Neural crest cell (in vitro differentiated cells): Measurements from ENCODE around the gene RGS7. TPM values are rescaled to one million over a fixed set of nuclear protein-coding genes. Genes with fewer than 3 reads are reported as not detected.
"Not testable (repeated sequence)": the region's sequence is repeated elsewhere in the genome, so short reads cannot be mapped to it uniquely, and the experiment has no call there.

Experiments
- DNase-seq: peaks from one replicate; pipeline ENCODE4 v3.0.0; 2021; ENCODE audit warnings: low read depth, mixed read lengths, low spot score
- H3K27ac Mint-ChIP-seq: one replicate; pipeline ENCODE4 v1.8.0; 2021; ENCODE audit warnings: mild to moderate bottlenecking, mixed read lengths; ENCODE audit not compliant: unreplicated experiment
- H3K27me3 Mint-ChIP-seq: 2 replicates; pipeline ENCODE4 v1.8.0; 2021; ENCODE audit warnings: low read depth, mild to moderate bottlenecking, mixed read lengths
- H3K36me3 Mint-ChIP-seq: 2 replicates; pipeline ENCODE4 v1.8.0; 2021; ENCODE audit warnings: low read depth, mild to moderate bottlenecking, mixed read lengths
- H3K4me1 Mint-ChIP-seq: 2 replicates; pipeline ENCODE4 v1.8.0; 2021; ENCODE audit warnings: mixed read lengths
- H3K4me3 Mint-ChIP-seq: one replicate; pipeline ENCODE4 v1.8.0; 2021; ENCODE audit warnings: mild to moderate bottlenecking, mixed read lengths
- H3K9me3 Mint-ChIP-seq: 2 replicates; pipeline ENCODE4 v1.8.0; 2021; ENCODE audit warnings: mixed read lengths
- CTCF ChIP-seq: fragments of 200-600 bp; sonication (generic); conservative IDR thresholded peaks from 2 replicates; pipeline ENCODE4 v1.5.0; 2021; ENCODE audit warnings: antibody characterized with exemption, mild to moderate bottlenecking
- total RNA-seq: library from RNA; stranded (reverse); gene quantifications from 2 replicates; pipeline ENCODE4 v1.2.1, GENCODE V29; 2021

RGS7 gene
- total RNA-seq, 1 donor from 2014 or later: 0.65 TPM

- H3K36me3 Mint-ChIP-seq: no peaks in the 10 kb centered on the region
- peaks cover 2% of the 10 kb centered on the region for H3K9me3 Mint-ChIP-seq
- no peak overlapping the region for H3K27ac Mint-ChIP-seq
- DNase-seq: no peak
- no peak for TF ChIP-seq CTCF
- H3K4me3 Mint-ChIP-seq: no peak overlapping the region
- H3K27me3 Mint-ChIP-seq: no peaks in the 10 kb centered on the region
- no peaks in the 10 kb centered on the region for H3K4me1 Mint-ChIP-seq
Measured at GRCh38 chr1:240906477-240906876, 450.5 kb downstream of the RGS7 start.

GRCh38 chr1:240905225-240905765 is 451.7 kb downstream of the RGS7 start:
- Mint-ChIP-seq H3K27me3 (no peaks in the 10 kb centered on the region), H3K36me3 (no peaks in the 10 kb centered on the region), H3K27ac (no peak overlapping the region), H3K4me1 (no peaks in the 10 kb centered on the region), H3K4me3 (no peak overlapping the region), H3K9me3 (peaks cover 2% of the 10 kb centered on the region)
- DNase-seq: no peak
- TF ChIP-seq CTCF: no peak

GRCh38 chr1:240895424-240895823 is 461.6 kb downstream of the RGS7 start:
- not testable (repeated sequence) for H3K9me3 Mint-ChIP-seq, H3K27ac Mint-ChIP-seq, H3K4me3 Mint-ChIP-seq, H3K36me3 Mint-ChIP-seq, DNase-seq, H3K27me3 Mint-ChIP-seq, H3K4me1 Mint-ChIP-seq

- Mint-ChIP-seq H3K36me3 (no peaks in the 10 kb centered on the region), H3K9me3 (no peaks in the 10 kb centered on the region), H3K27ac (no peak overlapping the region), H3K27me3 (peaks cover 9% of the 10 kb centered on the region), H3K4me3 (no peak overlapping the region), H3K4me1 (no peaks in the 10 kb centered on the region)
- TF ChIP-seq CTCF: no peak
- DNase-seq: no peak
Measured at GRCh38 chr1:240888787-240889048, 468.3 kb downstream of the RGS7 start.

- no peak overlapping the region for H3K4me3 Mint-ChIP-seq
- peaks cover 2% of the 10 kb centered on the region for H3K36me3 Mint-ChIP-seq
- H3K27me3 Mint-ChIP-seq: peaks cover 9% of the 10 kb centered on the region
- peak; percentile 97 for TF ChIP-seq CTCF
- H3K4me1 Mint-ChIP-seq: no peaks in the 10 kb centered on the region
- H3K27ac Mint-ChIP-seq: no peak overlapping the region
- peak; percentile 23 for DNase-seq
- H3K9me3 Mint-ChIP-seq: peaks cover 2% of the 10 kb centered on the region
Measured at GRCh38 chr1:240888039-240888786, 468.8 kb downstream of the RGS7 start.

GRCh38 chr1:240883490-240883889 is 473.5 kb downstream of the RGS7 start:
- no peak overlapping the region for H3K27ac Mint-ChIP-seq
- no peak for TF ChIP-seq CTCF
- peaks cover 2% of the 10 kb centered on the region for H3K36me3 Mint-ChIP-seq
- H3K4me3 Mint-ChIP-seq: no peak overlapping the region
- H3K9me3 Mint-ChIP-seq: peaks cover 2% of the 10 kb centered on the region
- no peaks in the 10 kb centered on the region for H3K4me1 Mint-ChIP-seq
- no peak for DNase-seq
- peaks cover 9% of the 10 kb centered on the region for H3K27me3 Mint-ChIP-seq

GRCh38 chr1:240882656-240883308 is 474.2 kb downstream of the RGS7 start:
- H3K4me3 Mint-ChIP-seq, H3K36me3 Mint-ChIP-seq, H3K27ac Mint-ChIP-seq, H3K4me1 Mint-ChIP-seq, DNase-seq, H3K9me3 Mint-ChIP-seq, H3K27me3 Mint-ChIP-seq: not testable (repeated sequence)
